IPS-NIHi7 (cell line): Measurements from ENCODE around the gene SLC34A3.

Experiments used
- DNase-seq: peaks from one replicate; pipeline ENCODE4 v3.0.0; 2012; ENCODE audit warnings: mixed read lengths; ENCODE audit errors: extremely low spot score

Gene SLC34A3

GRCh38 chr9:137195525-137196220 is 35.0 kb upstream of the SLC34A3 start:
- no peak for DNase-seq

GRCh38 chr9:137198051-137198901 is 32.4 kb upstream of the SLC34A3 start:
- no peak for DNase-seq

- DNase-seq, result no peak
These were observed 31.8 kb upstream of the SLC34A3 start for GRCh38 chr9:137198902-137199283.

- DNase-seq, result no peak
These were observed 31.1 kb upstream of the SLC34A3 start for GRCh38 chr9:137199411-137200121.

GRCh38 chr9:137200311-137201204 is 30.1 kb upstream of the SLC34A3 start, which contains the start of gene TPRN:
TPRN (minus strand) TSS chr9:137200741; CDS start chr9:137200711, 30 bp downstream.
- peak; percentile 100 for DNase-seq

- no peak for DNase-seq
These were observed 29.4 kb upstream of the SLC34A3 start for GRCh38 chr9:137201205-137201868.

GRCh38 chr9:137202966-137203365 is 27.7 kb upstream of the SLC34A3 start:
- no peak for DNase-seq

DNA sequence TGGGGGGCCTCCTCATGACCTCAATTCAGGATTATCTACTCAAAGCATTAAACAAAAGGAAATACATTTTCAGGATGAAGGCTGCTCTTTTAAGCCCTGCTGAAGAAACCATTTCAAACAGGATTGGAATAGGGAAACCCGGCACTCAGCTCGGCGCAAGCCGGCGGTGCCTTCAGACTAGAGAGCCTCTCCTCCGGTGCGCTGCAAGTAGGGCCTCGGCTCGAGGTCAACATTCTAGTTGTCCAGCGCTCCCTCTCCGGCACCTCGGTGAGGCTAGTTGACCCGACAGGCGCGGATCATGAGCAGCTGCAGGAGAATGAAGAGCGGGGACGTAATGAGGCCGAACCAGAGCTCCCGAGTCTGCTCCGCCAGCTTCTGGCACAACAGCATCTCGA is 26.0 kb upstream of the SLC34A3 start:
- no peak for DNase-seq

GRCh38 chr9:137205126-137206069 is 25.3 kb upstream of the SLC34A3 start, which contains the start of the genes NDOR1 and TMEM203:
NDOR1 (plus strand) TSS chr9:137205700; CDS start chr9:137205778, 78 bp downstream.
TMEM203 (minus strand) TSS chr9:137205648; CDS start chr9:137205414, 234 bp downstream.
- DNase-seq, result peak; percentile 92

GRCh38 chr9:137206602-137207001 is 24.1 kb upstream of the SLC34A3 start:
- no peak for DNase-seq

DNA sequence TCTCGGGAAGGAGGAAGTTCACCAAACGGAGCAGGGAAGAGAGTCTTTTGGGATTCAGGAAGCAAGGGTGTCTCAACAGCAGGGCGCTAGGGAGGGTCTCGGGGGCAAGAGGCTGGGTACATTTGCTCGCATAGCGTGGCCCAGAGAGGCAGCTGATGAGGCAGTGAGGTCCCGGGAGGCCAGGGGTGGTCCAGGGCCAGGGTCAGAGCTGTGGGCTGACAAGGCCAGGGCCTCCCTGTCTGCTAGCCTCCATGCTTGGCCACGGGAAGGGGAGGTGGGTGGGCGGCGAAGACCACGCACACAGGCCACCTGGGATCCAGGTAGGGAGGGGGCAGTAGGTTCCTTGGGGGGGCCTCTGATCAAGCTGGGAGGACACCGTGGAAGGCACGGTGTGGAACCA is 19.2 kb upstream of the SLC34A3 start:
- no peak for DNase-seq

GRCh38 chr9:137212520-137212919 is 18.2 kb upstream of the SLC34A3 start:
- no peak for DNase-seq

GRCh38 chr9:137213160-137214060 is 17.3 kb upstream of the SLC34A3 start:
- no peak for DNase-seq

GRCh38 chr9:137214620-137215019 is 16.1 kb upstream of the SLC34A3 start:
- no peak for DNase-seq

GRCh38 chr9:137215196-137215986 is 15.3 kb upstream of the SLC34A3 start:
- no peak for DNase-seq

DNA sequence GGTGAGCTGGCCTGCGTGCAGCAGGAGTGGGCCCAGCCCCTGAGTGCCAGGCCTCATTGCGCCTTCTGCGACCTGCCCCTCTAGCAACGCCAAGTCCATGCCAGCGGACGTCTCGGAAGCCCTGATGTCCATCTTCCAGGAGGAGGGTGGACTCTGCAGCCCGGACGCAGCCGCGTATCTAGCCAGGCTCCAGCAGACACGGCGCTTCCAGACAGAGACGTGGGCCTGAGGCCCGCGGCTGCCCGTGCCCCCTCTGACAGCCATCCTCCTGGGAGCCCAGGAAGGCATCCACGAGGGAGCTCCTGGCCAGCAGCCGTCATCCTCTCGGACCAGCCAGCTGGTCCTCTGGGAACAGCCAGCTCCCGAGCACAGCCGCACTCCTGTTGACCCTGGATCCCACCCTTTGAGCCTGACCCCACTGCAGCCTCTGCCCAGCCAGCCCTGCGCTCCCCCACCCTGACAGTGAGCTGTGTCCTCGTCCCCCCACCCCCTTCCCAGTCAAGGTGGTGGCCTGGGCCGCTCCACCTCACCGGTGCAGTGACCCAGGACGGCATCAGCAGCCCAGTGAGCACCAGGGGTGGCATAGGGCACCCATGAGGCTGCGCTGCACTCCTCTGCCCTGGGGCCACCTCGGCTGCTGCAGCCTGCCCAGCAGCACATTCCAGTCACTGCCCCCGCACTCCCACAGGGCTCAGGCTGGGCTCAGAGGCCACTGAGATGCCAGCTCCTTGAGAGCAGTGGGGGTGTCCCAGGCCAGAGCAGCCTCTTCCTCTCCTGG is 14.3 kb upstream of the SLC34A3 start:
- DNase-seq, result no peak
